Stimulated activated naive B cell treated with anti-CD40 and anti-IgM and Interleukin-4, amounts not matched to agents 10 μg/mL and 1 μg/mL and 100 μg/mL, for 72 hours (primary cell): ENCODE measurements around the gene OR8B2.
A peak's percentile ranks its signal among the peaks of the same experiment; 100 is the strongest.
"Not testable (repeated sequence)": the region's sequence is repeated elsewhere in the genome, so short reads cannot be mapped to it uniquely, and the experiment has no call there.

Experiments
- ATAC-seq, 2 donors: fragments of 150-1000 bp; cut with Tn5 transposase; replicated peaks; 2 replicates each; pipeline ENCODE4 v1.10.0; 2021; ENCODE audit warnings: moderate library complexity in 1 of 2
- DNase-seq: peaks from one replicate; pipeline ENCODE4 v3.0.0; 2021
- H3K27ac Mint-ChIP-seq: one replicate; pipeline ENCODE4 v1.8.0; 2022; ENCODE audit warnings: mild to moderate bottlenecking, mixed read lengths
- H3K27me3 Mint-ChIP-seq, 2 donors: one replicate each; pipeline ENCODE4 v1.8.0; 2022; ENCODE audit warnings: mixed read lengths in 2 of 2
- H3K36me3 Mint-ChIP-seq, 2 donors: one replicate each; pipeline ENCODE4 v1.8.0; 2022; ENCODE audit warnings: mixed read lengths in 2 of 2, mild to moderate bottlenecking in 1 of 2
- H3K4me1 Mint-ChIP-seq, 2 donors: one replicate each; pipeline ENCODE4 v1.8.0; 2022; ENCODE audit warnings: mixed read lengths in 2 of 2, mild to moderate bottlenecking in 1 of 2
- H3K4me3 Mint-ChIP-seq, 2 donors: one replicate each; pipeline ENCODE4 v1.8.0; 2022; ENCODE audit warnings: mild to moderate bottlenecking in 2 of 2, mixed read lengths in 2 of 2, moderate library complexity in 1 of 2
- H3K9me3 Mint-ChIP-seq, 2 donors: one replicate each; pipeline ENCODE4 v1.8.0; 2022; ENCODE audit warnings: mixed read lengths in 2 of 2, mild to moderate bottlenecking in 1 of 2

The OR8B2 gene

GRCh38 chr11:124384399-124384798 lies at the start of gene OR8B2:
TSS of gene OR8B2 (minus strand) at chr11:124384499. CDS start at chr11:124383343, 1,156 bp downstream.
- H3K4me3 Mint-ChIP-seq = no peak within 1 kb of the TSS
- no peak for ATAC-seq
- H3K9me3 Mint-ChIP-seq = no peaks in the 10 kb centered on the region
- H3K27ac Mint-ChIP-seq = no peak within 1 kb of the TSS
- H3K4me1 Mint-ChIP-seq = no peaks in the 10 kb centered on the region
- DNase-seq = no peak
- H3K36me3 Mint-ChIP-seq = no peaks in the 10 kb centered on the region
- peaks cover under 1 to 7% of the 10 kb centered on the region in 2 donors for H3K27me3 Mint-ChIP-seq

GRCh38 chr11:124429599-124429998 lies 45.3 kb upstream of the OR8B2 start:
- ATAC-seq (no peak), DNase-seq (no peak)
- Mint-ChIP-seq H3K36me3 (no peaks in the 10 kb centered on the region), H3K27ac (no peak overlapping the region), H3K27me3 (peaks cover 7 to 10% of the 10 kb centered on the region in 2 donors), H3K4me3 (no peak overlapping the region), H3K9me3 (peaks cover 4 to 8% of the 10 kb centered on the region in 2 donors), H3K4me1 (no peaks in the 10 kb centered on the region)

- peaks cover 4% of the 10 kb centered on the region in 2 donors for H3K9me3 Mint-ChIP-seq
- peak within 1 kb of the TSS; percentile 52 for H3K27ac Mint-ChIP-seq
- no peaks in the 10 kb centered on the region for H3K4me1 Mint-ChIP-seq
- H3K4me3 Mint-ChIP-seq = no peak within 1 kb of the TSS
- H3K27me3 Mint-ChIP-seq = peaks cover 19 to 45% of the 10 kb centered on the region in 2 donors
- ATAC-seq (no peak), DNase-seq (no peak)
- no peaks in the 10 kb centered on the region for H3K36me3 Mint-ChIP-seq
These were observed 40.2 kb upstream of the OR8B2 start, which contains the start of gene OR8B4 for GRCh38 chr11:124424384-124424921. TSS of gene OR8B4 (minus strand) at chr11:124424871. CDS start at chr11:124424871, 0 bp downstream.

GRCh38 chr11:124421043-124421442 lies 36.7 kb upstream of the OR8B2 start:
- no peak for ATAC-seq
- no peaks in the 10 kb centered on the region for H3K9me3 Mint-ChIP-seq
- H3K4me3 Mint-ChIP-seq = no peak overlapping the region
- no peak for DNase-seq
- H3K36me3 Mint-ChIP-seq = no peaks in the 10 kb centered on the region
- H3K27ac Mint-ChIP-seq = no peak overlapping the region
- H3K4me1 Mint-ChIP-seq = no peaks in the 10 kb centered on the region
- peaks cover 26 to 57% of the 10 kb centered on the region in 2 donors for H3K27me3 Mint-ChIP-seq

GRCh38 chr11:124415356-124415923 lies 31.1 kb upstream of the OR8B2 start:
- Mint-ChIP-seq H3K9me3 (no peaks in the 10 kb centered on the region), H3K36me3 (no peaks in the 10 kb centered on the region), H3K27ac (no peak overlapping the region), H3K27me3 (peaks cover 22 to 34% of the 10 kb centered on the region in 2 donors), H3K4me1 (no peaks in the 10 kb centered on the region), H3K4me3 (no peak overlapping the region)
- DNase-seq = no peak
- ATAC-seq = no peak

GRCh38 chr11:124409906-124410305 lies 25.6 kb upstream of the OR8B2 start:
- H3K4me1 Mint-ChIP-seq = peaks cover 0 to 5% of the 10 kb centered on the region in 2 donors
- no peaks in the 10 kb centered on the region for H3K36me3 Mint-ChIP-seq
- H3K9me3 Mint-ChIP-seq = no peaks in the 10 kb centered on the region
- H3K27me3 Mint-ChIP-seq = peaks cover 24 to 34% of the 10 kb centered on the region in 2 donors
- ATAC-seq (no peak), DNase-seq (no peak)
- H3K27ac Mint-ChIP-seq = no peak overlapping the region
- no peak overlapping the region for H3K4me3 Mint-ChIP-seq

- peaks cover 12 to 19% of the 10 kb centered on the region in 2 donors for H3K27me3 Mint-ChIP-seq
- peaks cover 0 to 5% of the 10 kb centered on the region in 2 donors for H3K4me1 Mint-ChIP-seq
- ATAC-seq = no peak
- peaks cover 0 to 3% of the 10 kb centered on the region in 2 donors for H3K36me3 Mint-ChIP-seq
- no peak for DNase-seq
- H3K9me3 Mint-ChIP-seq = no peaks in the 10 kb centered on the region
- H3K4me3 Mint-ChIP-seq = no peak overlapping the region
- H3K27ac Mint-ChIP-seq = no peak overlapping the region
These were observed 21.3 kb upstream of the OR8B2 start for GRCh38 chr11:124405581-124405980.

GRCh38 chr11:124403186-124403585 lies 18.9 kb upstream of the OR8B2 start:
- not testable (repeated sequence) for H3K36me3 Mint-ChIP-seq

GRCh38 chr11:124402326-124402922 lies 18.1 kb upstream of the OR8B2 start:
- H3K27ac Mint-ChIP-seq = no peak overlapping the region
- peaks cover 0 to 3% of the 10 kb centered on the region in 2 donors for H3K36me3 Mint-ChIP-seq
- H3K4me3 Mint-ChIP-seq = no peak overlapping the region
- ATAC-seq (peak; percentile 84 to 85), DNase-seq (peak; percentile 28)
- no peaks in the 10 kb centered on the region for H3K9me3 Mint-ChIP-seq
- H3K27me3 Mint-ChIP-seq = no peaks in the 10 kb centered on the region
- H3K4me1 Mint-ChIP-seq = peaks cover 0 to 5% of the 10 kb centered on the region in 2 donors

More at GRCh38 chr11:124403186-124403585, 18.9 kb upstream of the OR8B2 start:
- H3K27me3 Mint-ChIP-seq, H3K4me3 Mint-ChIP-seq, DNase-seq, ATAC-seq, H3K27ac Mint-ChIP-seq, H3K9me3 Mint-ChIP-seq, H3K4me1 Mint-ChIP-seq: not testable (repeated sequence)

GRCh38 chr11:124398924-124399323 lies 14.6 kb upstream of the OR8B2 start, which contains the start of gene OR8B3:
TSS of gene OR8B3 (minus strand) at chr11:124399024. CDS start at chr11:124397351, 1,673 bp downstream.
- Mint-ChIP-seq H3K36me3 (peaks cover 0 to 3% of the 10 kb centered on the region in 2 donors), H3K27ac (no peak within 1 kb of the TSS), H3K27me3 (no peaks in the 10 kb centered on the region), H3K4me3 (no peak within 1 kb of the TSS), H3K9me3 (no peaks in the 10 kb centered on the region), H3K4me1 (no peaks in the 10 kb centered on the region)
- ATAC-seq (no peak), DNase-seq (no peak)

GRCh38 chr11:124396847-124397246 lies 12.5 kb upstream of the OR8B2 start:
- H3K9me3 Mint-ChIP-seq, H3K4me1 Mint-ChIP-seq, ATAC-seq, H3K36me3 Mint-ChIP-seq, H3K27ac Mint-ChIP-seq, DNase-seq, H3K4me3 Mint-ChIP-seq, H3K27me3 Mint-ChIP-seq: not testable (repeated sequence)

- Mint-ChIP-seq H3K4me3 (no peak overlapping the region), H3K27ac (no peak overlapping the region), H3K4me1 (no peaks in the 10 kb centered on the region), H3K36me3 (no peaks in the 10 kb centered on the region), H3K27me3 (peaks cover 7 to 12% of the 10 kb centered on the region in 2 donors), H3K9me3 (no peaks in the 10 kb centered on the region)
- DNase-seq (no peak), ATAC-seq (peak in 1 of 2 donors; percentile 27)
These were observed 10.1 kb upstream of the OR8B2 start for GRCh38 chr11:124394408-124394807.

- not testable (repeated sequence) for DNase-seq, H3K36me3 Mint-ChIP-seq, H3K4me3 Mint-ChIP-seq, H3K4me1 Mint-ChIP-seq, H3K27ac Mint-ChIP-seq, H3K27me3 Mint-ChIP-seq, ATAC-seq, H3K9me3 Mint-ChIP-seq
These were observed 1.4 kb downstream of the OR8B2 start for GRCh38 chr11:124382857-124383256.

- ATAC-seq = no peak
- Mint-ChIP-seq H3K4me3 (no peak overlapping the region), H3K36me3 (no peaks in the 10 kb centered on the region), H3K4me1 (no peaks in the 10 kb centered on the region), H3K27ac (no peak overlapping the region), H3K27me3 (peaks cover 0 to 7% of the 10 kb centered on the region in 2 donors), H3K9me3 (no peaks in the 10 kb centered on the region)
- no peak for DNase-seq
These were observed 3.7 kb downstream of the OR8B2 start for GRCh38 chr11:124380585-124380984.

- Mint-ChIP-seq H3K27me3 (peaks cover 0 to 6% of the 10 kb centered on the region in 2 donors), H3K4me3 (no peak overlapping the region), H3K36me3 (peaks cover 0 to 1% of the 10 kb centered on the region in 2 donors), H3K27ac (no peak overlapping the region), H3K4me1 (no peaks in the 10 kb centered on the region), H3K9me3 (peaks cover 0 to 2% of the 10 kb centered on the region in 2 donors)
- no peak for ATAC-seq
- no peak for DNase-seq
These were observed 8.0 kb downstream of the OR8B2 start for GRCh38 chr11:124376280-124376679.
